Activated naive CD4-positive, alpha-beta T cell treated with Interleukin-2 at 50 U/mL for 16 hours (primary cell): Measurements from ENCODE around the gene MID2.
A peak's percentile ranks its signal among the peaks of the same experiment; 100 is the strongest.
"Not testable (repeated sequence)": the region's sequence is repeated elsewhere in the genome, so short reads cannot be mapped to it uniquely, and the experiment has no call there.

Experiments used
- DNase-seq: peaks from one replicate; pipeline ENCODE4 v3.0.0-alpha.2; 2020

MID2 gene

DNA sequence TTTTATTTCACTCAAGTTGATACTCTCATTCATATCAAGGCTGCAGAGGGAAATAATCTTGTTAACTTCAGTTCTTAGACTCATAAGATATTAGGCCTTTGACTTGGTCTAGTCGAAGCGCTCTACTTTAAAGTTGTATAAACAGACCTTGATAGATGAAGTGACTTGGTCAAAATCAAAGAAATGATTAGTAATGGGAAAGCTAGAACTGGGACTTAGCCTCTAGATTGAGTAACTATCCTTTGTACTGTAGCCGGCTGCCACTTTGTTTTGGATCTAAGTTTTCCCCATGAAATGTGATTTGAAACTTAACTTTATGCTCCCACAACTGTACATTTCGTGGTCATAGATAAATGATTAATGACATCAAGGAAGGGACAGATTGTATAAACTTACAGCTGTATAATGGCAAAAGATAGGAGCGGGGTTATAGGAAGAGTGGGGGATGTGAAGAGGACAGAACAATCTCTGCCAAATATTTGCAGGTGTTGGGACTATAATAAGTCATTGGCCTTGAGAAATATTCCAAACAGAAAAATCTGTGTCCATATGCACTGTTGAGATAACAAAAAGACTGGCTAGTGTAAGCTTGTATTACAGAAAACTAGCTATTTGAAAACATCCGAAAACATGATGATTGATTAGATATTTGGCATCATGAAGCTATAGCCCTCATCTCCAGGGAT lies 17.2 kb downstream of the MID2 start:
- no peak for DNase-seq

DNA sequence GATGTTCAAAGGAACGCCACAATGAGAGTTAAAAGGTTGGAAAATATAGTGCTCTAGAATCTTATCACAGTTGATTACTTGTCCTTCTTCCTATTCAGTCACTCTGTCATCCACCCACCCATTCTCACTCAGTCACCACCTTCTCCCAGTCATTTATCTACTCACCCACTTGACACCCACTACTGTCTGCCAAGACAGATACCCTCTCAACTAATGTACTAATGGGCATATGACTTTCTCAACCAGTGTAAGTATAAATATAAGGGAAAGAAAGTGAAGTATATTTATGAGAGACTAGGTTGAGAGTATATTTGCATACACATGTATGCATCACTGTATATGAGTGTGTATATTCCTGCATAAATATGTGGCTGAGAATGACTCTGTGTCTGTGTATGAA lies 20.0 kb downstream of the MID2 start:
- peak; percentile 29 for DNase-seq

DNA sequence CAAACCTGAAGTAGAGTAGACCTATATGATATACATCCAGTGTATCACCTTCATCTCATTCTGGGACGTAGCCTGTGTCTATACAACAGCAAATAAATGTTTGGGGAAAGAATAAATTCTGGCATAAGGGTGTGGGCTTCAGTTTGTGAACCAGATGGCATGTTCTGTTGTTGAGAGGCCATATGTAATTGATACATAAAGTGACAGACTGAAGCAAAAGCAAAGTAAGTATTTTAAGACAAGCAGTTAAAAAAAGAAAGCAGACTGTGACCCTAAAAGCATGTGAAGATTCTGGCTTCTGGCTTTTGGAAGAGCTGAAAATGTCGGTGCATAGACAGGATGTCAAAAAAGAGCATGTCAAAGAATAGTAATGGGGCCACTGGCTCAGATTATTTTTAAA lies 22.9 kb downstream of the MID2 start:
- no peak for DNase-seq

DNA sequence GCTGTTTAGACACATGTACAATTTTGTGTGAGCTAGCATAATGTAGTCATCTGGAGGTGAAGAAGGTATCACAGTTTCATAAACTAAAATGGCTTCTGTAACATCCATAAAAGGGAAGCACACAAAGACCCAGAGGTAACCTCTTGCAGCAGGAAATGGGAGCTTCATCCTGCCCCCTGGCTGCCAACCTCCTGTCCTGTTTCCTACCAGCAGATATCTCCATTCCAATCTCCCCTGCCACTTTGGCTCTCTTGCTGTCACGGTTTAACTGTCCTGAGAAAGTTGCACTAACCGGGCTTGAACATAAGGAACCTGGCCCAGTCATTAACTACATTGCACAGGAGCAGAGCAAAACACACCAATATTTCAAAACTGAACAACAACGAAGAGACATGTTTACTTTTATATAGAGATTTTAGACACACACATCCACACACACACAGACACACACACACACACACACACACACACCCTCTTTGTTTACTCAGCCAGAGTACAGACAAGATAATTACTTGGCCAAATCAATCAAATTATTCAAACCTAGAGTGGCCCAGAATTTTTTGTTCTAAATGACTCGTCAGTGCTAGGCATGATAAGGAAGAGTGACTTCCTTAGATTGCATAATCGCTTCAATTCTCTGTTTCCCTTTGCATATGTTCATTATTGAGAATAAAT lies 24.2 kb downstream of the MID2 start:
- DNase-seq: no peak

DNA sequence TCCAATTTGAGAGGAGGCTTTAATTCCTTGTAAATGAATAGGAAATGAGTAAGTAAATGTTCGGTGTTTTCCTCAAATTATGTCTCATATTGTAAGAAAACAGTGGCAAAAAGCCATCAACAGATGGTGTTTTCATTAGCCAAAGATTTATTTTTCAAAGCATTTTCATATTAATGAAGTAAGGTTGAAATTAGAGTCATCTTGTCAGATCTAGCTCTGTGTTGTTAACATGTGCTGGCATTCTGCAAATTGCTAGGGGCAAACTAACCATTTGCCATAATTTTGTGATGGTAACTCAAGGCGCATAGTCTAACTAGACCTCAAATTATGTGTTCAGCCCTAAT lies 24.7 kb downstream of the MID2 start:
- no peak for DNase-seq

DNA sequence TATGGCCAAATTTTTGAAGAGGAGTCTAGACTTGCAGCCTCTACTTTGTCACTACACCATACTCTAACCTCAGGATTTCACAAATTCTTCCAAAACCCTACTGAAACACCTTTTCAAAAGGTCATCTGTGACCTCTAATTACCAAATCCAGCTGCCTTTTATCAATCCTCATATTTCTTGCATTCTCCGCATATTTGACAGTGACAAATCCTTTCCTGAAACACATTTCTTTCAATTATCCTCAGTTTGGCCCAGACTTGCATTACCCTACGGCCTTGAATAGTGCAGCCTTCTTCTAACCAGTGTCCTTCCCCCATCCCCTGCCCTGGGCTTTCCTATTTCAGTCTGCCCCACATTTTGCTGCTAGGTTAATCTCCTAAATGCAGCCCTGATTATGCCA lies 25.5 kb downstream of the MID2 start:
- no peak for DNase-seq

DNA sequence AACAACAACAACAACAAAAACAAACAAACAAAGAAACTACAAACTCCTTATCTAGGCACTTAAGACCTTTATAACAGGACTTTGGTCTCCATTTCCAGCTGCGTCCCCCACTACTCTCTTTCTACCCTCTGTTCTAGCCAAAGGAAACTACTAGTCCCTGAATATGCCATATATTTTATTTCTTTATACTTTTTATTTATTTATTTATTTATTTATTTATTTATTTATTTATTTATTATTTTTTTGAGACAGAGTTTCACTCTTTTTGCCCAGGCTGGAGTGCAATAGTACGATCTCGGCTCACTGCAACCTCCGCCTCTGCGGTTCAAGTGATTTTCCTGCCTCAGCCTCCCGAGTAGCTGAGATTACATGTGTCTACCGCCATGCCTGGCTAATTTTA lies 26.0 kb downstream of the MID2 start:
- not testable (repeated sequence) for DNase-seq

DNA sequence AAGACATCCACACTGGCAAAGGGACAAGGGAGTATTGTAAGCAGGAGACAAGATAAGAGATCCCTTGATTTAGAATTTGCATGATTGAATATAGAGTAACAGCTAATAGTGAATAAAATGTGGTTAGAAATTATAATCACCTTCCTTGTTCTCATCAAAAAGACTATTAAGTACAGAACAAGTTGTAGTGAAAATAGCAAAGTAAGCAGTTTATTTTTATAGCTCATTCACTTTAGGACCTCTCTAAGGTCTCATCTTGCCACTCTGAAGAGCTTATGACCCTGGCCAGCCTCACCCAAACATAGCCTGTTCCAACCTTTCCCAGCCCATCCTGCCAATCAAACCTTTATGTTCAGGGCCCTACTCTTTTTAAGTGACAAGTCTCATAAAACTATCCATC lies 30.6 kb downstream of the MID2 start:
- no peak for DNase-seq

DNA sequence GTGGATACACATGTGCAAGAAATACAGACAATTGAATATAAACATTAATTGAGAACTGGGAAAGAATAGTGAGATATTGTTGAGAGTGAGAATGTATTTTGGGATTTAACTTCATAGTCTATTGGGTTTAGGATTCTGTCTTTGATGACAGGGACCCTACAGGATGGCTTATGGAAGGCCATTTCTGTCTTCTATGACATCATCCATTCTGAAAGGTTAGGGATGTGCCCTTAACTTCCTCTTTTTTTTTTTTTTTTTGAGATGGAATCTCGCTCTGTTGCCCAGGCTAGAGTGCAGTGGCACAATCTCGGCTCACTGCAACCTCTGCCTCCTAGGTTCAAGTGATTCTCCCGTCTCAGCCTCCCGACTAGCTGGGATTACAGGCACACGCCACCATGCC lies 31.4 kb downstream of the MID2 start:
- DNase-seq: not testable (repeated sequence)

DNA sequence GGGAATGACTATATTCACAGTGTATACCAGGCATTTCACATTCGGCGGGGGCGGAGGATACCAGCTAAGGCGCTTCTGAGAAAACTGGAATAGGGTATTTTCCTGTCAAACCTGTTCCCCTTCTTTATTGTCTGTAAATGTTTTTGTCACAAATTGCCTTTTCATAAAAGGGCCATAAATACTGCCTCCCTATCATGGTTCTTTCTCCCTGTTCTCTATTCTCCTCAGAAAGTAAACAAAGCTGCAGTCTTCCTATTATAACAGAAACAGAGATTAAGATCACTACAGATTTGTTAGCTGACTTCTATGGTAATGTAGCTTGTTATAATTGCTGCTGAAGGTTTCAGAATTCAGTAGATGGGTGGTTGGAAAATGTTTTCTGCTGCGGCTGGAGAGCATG lies 32.2 kb downstream of the MID2 start:
- no peak for DNase-seq

DNA sequence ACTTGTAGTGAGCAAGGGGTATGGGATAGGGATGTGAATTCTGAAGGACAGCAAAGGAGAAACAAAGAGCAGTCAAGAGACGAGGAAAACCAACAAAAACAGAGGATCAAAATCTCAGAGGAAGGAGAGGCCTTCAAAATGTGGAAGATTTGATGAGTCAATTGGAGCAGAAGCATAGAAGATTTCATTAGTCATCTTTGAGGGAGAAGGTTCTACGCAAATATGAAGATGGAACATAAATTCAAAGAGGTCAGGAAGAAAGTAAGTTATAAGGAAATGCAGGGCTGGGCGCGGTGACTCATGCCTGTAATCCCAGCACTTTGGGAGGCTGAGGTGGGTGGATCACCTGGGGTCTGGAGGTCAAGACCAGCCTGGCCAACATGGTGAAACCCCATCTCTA lies 35.4 kb downstream of the MID2 start:
- DNase-seq: no peak

DNA sequence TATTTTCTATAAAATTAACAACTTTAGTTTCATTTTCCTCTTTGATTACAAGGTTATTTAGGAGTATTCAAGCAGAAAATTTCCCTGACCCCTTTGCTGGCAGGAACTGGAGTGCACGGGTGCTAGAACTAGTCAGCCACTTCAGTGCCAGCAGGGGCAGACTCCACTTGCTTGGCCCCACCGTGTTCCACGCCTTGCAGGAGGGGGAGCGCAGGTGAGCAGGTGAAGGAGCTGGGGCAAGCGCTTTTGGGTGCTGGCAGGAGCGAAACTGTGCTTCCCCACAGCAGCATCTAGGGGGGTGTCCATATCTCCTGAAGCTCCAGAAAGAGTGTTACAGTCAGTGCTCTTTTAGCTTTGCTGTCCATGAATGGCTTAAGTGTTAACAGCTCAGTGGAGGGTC lies 45.5 kb downstream of the MID2 start:
- DNase-seq: no peak

DNA sequence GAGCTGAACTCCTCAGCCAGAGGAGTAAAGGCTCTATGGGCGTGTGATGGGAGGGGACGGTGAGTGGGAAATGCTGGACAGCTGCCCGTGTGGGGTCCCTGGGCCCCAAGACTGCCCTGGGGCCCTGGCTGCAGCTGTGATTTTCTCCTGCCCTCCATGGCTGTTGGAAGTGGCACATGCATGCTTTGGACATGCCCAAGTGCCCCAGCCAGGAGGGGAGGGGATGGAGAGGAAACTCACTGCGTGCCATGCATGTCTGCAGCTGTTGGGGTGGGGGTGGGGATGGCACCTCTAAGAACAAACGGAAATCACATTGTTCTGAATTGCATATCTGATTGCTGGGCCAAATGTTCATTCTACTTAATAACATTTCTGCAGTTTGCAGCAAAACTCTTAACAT lies 52.4 kb downstream of the MID2 start:
- no peak for DNase-seq

DNA sequence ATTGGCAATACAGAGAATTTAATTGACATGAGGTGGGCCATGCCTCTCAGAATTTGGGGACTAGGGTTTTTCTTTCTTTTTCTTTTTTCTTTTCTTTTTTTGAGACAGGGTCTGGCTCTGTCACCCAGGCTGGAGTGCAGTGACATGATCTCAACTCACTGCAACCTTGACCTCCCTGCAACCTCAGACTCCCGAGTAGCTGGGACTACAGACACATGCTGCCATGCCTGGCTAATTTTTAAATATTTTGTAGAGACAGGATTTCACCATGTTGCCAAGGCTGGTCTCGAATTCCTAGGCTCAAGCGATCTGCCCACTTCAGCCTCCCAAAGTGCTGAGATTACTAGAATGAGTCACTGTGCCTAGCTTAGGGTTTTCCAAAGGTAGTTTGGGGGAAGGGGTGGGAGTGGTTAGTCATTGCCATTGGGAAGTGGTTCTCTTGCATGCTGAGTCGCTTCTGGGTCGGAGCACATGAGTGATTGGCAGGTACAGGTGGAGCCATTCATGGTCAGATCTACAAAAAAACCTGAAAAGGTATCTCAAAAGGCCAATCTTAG lies 54.5 kb downstream of the MID2 start:
- DNase-seq: no peak

DNA sequence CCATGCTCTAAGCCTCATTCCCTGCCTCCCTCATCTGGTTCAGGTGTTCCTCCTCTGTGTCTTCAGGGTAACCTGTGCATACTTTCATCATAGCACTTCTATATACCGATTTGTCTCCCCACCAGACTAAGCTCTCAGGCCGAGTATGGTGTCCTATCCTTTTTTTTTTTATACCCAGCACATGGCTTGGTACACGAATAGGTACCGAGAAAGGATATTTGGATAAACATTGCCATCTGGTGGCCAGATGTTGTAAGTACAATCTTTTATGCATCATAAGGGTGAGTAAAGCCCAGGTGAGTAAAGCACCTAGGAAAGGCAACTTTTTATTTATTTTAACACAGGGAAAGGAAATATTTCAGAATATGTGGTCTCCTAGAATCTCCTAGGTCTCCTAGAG lies 68.4 kb downstream of the MID2 start:
- DNase-seq: no peak

DNA sequence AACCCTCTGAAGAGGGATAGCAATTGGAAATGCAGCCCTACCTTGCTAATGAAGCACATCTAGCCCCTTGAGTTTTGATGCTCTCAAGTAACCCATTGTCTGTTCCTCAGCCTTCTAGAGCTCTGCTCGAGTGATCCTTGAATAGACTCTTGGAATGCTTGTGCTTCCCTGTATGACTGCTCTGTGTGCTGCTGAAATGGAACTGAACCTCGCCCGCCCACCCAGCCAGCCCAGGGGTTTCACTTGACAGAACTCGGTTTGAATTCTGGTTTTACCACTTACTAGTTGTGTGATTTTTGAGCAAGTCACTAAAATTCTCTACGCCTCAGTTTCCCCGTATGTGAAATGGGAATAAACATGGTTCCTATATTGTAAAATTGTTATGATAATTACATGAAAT lies 77.1 kb downstream of the MID2 start:
- DNase-seq: no peak

DNA sequence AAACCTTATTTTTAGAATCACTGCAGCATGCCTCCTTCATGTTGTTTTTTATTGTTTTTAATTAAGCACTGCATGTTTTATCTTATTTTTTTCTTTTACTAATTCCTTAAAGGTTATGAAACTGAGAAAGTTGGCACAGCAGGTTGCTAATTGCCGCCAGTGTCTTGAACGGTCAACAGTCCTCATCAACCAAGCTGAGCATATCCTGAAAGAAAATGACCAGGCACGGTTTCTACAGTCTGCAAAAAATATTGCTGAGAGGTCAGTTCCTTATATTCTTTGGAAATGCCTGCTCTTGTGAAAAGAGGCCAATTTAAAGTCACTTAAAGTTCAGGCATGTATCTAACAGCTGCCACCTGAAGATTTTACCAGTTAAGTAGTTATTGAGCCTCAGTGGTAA lies 79.7 kb downstream of the MID2 start:
- no peak for DNase-seq

DNA sequence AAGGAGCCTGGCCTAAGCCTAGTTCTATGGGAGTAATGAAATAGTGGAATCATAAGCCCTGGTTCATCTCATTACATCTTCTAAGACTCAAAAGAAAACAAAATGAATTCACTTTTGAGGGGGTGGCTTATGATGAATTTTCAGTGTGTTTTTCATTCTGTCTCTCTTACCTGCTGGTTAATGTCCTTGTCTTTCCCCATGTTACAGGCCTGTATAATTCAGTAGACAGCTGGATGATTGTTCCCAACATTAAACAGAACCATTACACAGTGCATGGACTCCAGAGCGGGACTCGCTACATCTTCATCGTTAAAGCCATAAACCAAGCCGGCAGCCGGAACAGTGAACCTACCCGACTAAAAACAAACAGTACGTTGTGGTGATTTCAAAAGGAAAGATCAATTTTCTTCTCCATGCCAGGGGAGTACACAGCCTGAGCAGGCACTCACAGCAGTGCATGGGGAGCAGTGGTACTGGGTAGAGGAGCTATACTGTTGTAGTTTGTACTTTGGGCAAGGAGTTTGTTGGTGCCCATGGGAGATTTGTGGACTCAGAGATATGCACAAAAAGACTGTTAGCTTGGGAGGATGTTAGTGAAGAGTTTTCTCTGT lies 98.6 kb downstream of the MID2 start:
- DNase-seq: no peak

DNA sequence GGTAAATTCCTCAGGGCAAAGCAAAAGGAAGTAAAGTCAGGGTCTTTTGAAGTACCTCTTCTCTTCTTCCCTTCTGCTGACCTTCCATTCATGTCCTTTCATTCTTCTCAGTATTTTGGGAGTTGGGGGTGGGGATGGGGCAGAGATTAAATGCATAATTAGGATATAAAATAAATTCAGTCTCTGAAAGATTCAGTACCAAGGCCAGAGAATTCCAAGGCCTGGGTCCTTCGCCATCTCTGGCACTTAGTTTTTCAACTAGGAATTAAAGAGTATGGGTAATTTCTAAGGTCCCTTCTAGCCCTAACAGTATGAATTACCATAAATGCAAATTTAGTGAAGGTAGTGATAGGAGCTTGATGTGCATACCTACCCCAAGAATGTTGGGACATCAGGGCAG lies 108.6 kb downstream of the MID2 start:
- no peak for DNase-seq

DNA sequence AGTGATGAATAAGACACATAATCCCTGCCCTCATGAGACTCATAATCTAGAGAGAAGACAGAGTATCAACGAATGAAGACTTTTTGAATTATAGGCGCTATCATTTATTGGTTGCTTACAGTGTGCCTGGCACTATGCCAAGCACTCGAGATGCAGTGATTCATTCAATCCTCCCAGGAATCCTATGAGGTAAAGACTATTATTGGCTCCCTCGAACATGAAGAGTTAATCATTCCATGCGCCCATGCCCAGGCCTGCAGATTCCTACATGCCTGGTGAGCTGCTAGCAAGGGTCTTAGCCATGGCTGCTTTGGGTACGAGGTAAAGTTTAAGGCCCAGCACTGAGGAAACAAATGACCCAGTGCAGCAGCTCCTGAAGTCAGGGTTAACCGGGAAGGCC lies 109.5 kb downstream of the MID2 start:
- DNase-seq: no peak

DNA sequence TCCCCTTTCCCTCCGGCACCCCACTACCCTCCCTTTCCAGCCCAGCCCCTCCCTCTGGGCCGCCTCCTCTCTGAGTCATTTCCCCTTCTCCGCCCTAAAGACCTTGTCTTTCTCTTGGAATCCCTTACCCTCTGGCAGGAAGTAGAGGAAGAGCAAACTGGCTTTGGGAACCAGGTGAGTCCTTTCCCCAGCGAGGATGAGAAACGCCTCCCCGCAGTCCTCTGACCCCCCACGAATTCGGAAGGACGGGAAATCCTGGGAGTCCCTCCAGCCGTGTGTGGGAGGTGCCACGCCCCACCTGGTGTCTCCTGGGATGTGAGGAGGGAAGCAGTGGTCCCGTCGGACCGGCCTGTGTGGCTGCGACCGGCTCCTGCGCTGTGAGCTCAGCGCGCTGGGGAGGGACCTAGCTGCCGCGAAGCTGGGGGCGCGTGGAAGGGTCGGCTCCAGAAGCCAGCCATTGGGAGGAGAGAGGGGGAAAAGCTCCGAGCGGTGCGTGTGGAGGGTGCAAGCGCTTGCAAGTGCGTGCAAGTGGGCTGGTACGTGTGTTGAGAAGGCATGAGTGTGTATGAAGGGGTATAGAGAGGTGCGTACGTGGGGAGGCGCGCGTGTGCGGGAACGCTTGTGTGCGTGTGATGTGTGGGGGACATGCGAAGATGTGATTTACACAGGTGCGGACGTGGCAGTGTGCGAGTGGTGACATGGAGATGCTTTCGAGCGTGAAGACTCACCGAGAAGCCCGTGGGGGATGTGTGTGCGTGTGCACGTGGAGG lies 110.2 kb downstream of the MID2 start:
- no peak for DNase-seq

DNA sequence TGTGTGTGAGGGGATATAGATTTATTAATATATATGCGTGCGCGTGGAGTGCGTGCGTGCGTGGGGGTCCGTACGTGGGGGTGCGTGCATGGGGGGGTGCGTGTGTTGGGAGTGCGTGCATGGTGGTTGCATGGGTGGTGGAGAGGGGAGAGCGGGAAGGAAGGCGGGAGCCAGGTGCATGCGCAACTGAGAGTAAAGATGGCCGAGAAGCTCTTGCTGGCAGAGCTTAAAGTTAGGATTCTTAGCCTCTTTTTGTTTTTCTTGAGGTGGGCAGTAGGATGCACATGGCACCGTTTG lies 110.7 kb downstream of the MID2 start:
- DNase-seq: no peak

DNA sequence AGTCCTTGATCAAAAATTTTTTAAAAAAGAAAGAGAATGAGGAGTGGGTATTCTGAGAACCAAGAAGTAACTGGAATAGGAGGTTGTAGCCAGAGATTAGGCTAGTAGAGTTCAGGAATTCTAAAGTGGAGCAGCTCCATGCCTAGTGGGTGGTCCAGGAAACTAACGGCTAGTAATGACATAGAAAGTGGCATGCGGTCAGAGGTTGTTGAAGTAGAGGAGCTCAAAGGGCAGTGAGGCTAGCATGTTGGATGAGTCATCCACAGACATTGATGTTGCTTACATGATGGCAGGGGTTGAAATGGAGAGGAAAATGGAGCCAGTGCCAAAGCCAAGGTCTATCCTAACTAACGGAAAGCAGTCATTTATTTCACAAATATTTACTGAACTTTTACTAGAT lies 114.4 kb downstream of the MID2 start:
- DNase-seq: no peak

DNA sequence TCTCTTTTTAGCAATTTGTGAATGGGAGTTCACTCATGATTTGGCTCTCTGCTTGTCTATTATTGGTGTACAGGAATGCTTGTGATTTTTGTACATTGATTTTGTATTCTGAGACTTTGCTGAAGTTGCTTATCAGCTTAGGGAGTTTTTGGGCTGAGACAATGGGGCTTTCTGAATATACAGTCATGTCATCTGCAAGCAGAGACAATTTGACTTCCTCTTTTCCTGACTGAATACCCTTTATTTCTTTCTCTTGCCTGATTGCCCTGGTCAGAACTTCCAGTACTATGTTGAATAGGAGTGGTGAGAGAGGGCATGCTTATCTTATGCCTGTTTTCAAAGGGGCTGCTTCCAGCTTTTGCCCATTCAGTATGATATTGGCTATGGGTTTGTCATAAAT lies 129.7 kb downstream of the MID2 start:
- not testable (repeated sequence) for DNase-seq
